Gastrocnemius medialis (tissue), 4 donors: Measurements from ENCODE around the gene TWIST2.

Source experiments
- CTCF ChIP-seq, 5 experiments: fragments of 450-650 bp in 3 of 5; fragments of 200-600 bp in 2 of 5; sonication (generic) in 2 of 5; IDR thresholded peaks in 4 of 5; conservative IDR thresholded peaks in 1 of 5; 1 replicate in 4 of 5; 2 replicates in 1 of 5; pipeline ENCODE4 v1.5.1; 2016 to 2019; ENCODE audit warnings: antibody characterized with exemption in 5 of 5, mild to moderate bottlenecking in 3 of 5, moderate library complexity in 3 of 5
- POLR2A ChIP-seq, 2 donors: fragments of 450-650 bp; IDR thresholded peaks; one replicate each; pipeline ENCODE4 v1.6.1; 2017; ENCODE audit warnings: antibody characterized with exemption in 2 of 2, mild to moderate bottlenecking in 2 of 2, moderate library complexity in 2 of 2

DNA sequence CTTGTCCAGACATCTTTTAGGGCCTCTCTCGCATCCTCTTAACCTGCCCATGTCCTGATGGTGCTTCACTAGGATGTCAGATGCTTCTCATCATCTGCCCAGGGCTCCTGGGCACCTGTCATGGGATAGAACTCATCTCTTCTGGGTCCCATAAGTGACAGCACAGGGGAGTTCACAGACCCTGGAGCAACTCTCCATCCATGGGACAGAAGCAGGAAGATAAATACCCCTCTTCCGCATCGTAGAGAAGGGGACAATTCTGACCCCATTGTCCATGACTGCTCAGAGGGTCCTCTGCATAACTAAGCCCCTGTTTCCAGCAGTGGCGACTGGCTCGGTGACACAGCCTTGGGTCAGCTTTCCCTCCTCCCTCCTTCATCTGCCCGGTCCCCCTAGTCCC lies 82.3 kb downstream of the TWIST2 start:
- TF ChIP-seq POLR2A (IDR thresholded peaks at IDR 0.05) (no peak), CTCF (IDR thresholded peaks at IDR 0.05 in 4 of 5, conservative IDR thresholded peaks at IDR 0.05 in 1 of 5) (no peak)
